Measurements from ENCODE around the gene TMEM119.
"Not testable (repeated sequence)": the region's sequence is repeated elsewhere in the genome, so short reads cannot be mapped to it uniquely, and the experiment has no call there.

The TMEM119 gene

GRCh38 chr12:108563136-108563803, 34.6 kb downstream of the TMEM119 start:
- no peak for FAIRE-seq

GRCh38 chr12:108562348-108563135, 35.3 kb downstream of the TMEM119 start, which contains the start of gene ISCU:
Gene ISCU, plus strand, starts transcription at chr12:108562596. Its CDS starts 27 bp downstream, at chr12:108562623.
- FAIRE-seq: no peak

- FAIRE-seq: no peak
Observed at GRCh38 chr12:108561852-108562347, 36.0 kb downstream of the TMEM119 start.

- no peak for FAIRE-seq
Observed at GRCh38 chr12:108560752-108561719, 36.8 kb downstream of the TMEM119 start, which contains the start of gene SART3. Gene SART3, minus strand, starts transcription at chr12:108561173. Its CDS starts 19 bp downstream, at chr12:108561154.

- no peak for FAIRE-seq
Observed at GRCh38 chr12:108560321-108560721, 37.6 kb downstream of the TMEM119 start.

GRCh38 chr12:108559748-108560147, 38.1 kb downstream of the TMEM119 start:
- no peak for FAIRE-seq

GRCh38 chr12:108559007-108559655, 38.8 kb downstream of the TMEM119 start:
- no peak for FAIRE-seq

GRCh38 chr12:108555383-108555782, 42.5 kb downstream of the TMEM119 start:
- FAIRE-seq: not testable (repeated sequence)

GRCh38 chr12:108553799-108554198, 44.1 kb downstream of the TMEM119 start:
- FAIRE-seq: no peak

- no peak for FAIRE-seq
Observed at GRCh38 chr12:108551535-108551934, 46.3 kb downstream of the TMEM119 start.

- FAIRE-seq: no peak
Observed at GRCh38 chr12:108548954-108549521, 48.8 kb downstream of the TMEM119 start.

GRCh38 chr12:108547686-108548085, 50.2 kb downstream of the TMEM119 start:
- no peak for FAIRE-seq

GRCh38 chr12:108543652-108544051, 54.2 kb downstream of the TMEM119 start:
- FAIRE-seq: no peak

GRCh38 chr12:108542320-108542719, 55.6 kb downstream of the TMEM119 start:
- FAIRE-seq: no peak

All from colon (tissue), 2 donors.